IMR-90 (cell line): Measurements from ENCODE around the gene STOM. TPM values are rescaled to one million over a fixed set of nuclear protein-coding genes. Genes with fewer than 3 reads are reported as not detected.

Experiments used
- ATAC-seq: fragments of 200-7000 bp; cut with Tn5 transposase; 2 replicates; pipeline ENCODE4 v1.9.1; 2020; ENCODE audit warnings: low read depth, mild to moderate bottlenecking, moderate library complexity
- BruUV-seq: library from RNA; stranded (reverse); fragments of 400-500 nt; replicated peaks from 2 replicates; lab custom pipeline; 2021; lab: Mats Ljungman, UMichigan
- CTCF ChIA-PET: fragments of 300-600 bp; formaldehyde crosslinking; extraction: SDS; loops from one replicate; lab custom pipeline; 2021; ENCODE audit warnings: antibody characterized with exemption; lab: Yijun Ruan, JAX
- POLR2A ChIA-PET: fragments of 300-600 bp; sonication (Branson Sonifier 250); formaldehyde crosslinking; loops from one replicate; lab custom pipeline; 2022; ENCODE audit warnings: antibody characterized with exemption; ENCODE audit not compliant: unreplicated experiment; lab: Charles Lee
- DNase-seq: peaks from one replicate; pipeline ENCODE4 v3.0.0; 2013
- H2AFZ ChIP-seq: replicated peaks from 2 replicates; pipeline ENCODE3; 2013; ENCODE audit warnings: low read length, mild to moderate bottlenecking; ENCODE audit not compliant: poor library complexity
- H2AK5ac ChIP-seq: 2 replicates; pipeline ENCODE4 v1.6.1; 2013; ENCODE audit warnings: low read depth, low read length, inconsistent platforms
- H2AK9ac ChIP-seq: replicated peaks from 2 replicates; pipeline ENCODE3; 2013; ENCODE audit warnings: mild to moderate bottlenecking, low read depth, low read length, moderate library complexity; ENCODE audit not compliant: poor library complexity
- H2BK120ac ChIP-seq: 2 replicates; pipeline ENCODE4 v1.6.1; 2013; ENCODE audit warnings: low read depth, low read length, inconsistent platforms
- H2BK15ac ChIP-seq: 3 replicates; pipeline ENCODE4 v1.6.1; 2013; ENCODE audit warnings: low read depth, low read length, inconsistent platforms
- H2BK20ac ChIP-seq: 2 replicates; pipeline ENCODE4 v1.6.1; 2013; ENCODE audit warnings: low read depth, mild to moderate bottlenecking, inconsistent platforms, low read length, moderate library complexity
- H2BK5ac ChIP-seq: 2 replicates; pipeline ENCODE4 v1.6.1; 2013; ENCODE audit warnings: mild to moderate bottlenecking, low read depth, low read length, inconsistent platforms; ENCODE audit not compliant: poor library complexity, severe bottlenecking
- H3K14ac ChIP-seq: replicated peaks from 2 replicates; pipeline ENCODE4 v1.6.1; 2013; ENCODE audit warnings: low read depth, low read length, inconsistent platforms
- H3K18ac ChIP-seq: 2 replicates; pipeline ENCODE4 v1.6.1; 2013; ENCODE audit warnings: low read depth, low read length, control low read depth
- H3K23ac ChIP-seq: 2 replicates; pipeline ENCODE4 v1.6.1; 2013; ENCODE audit warnings: low read depth, low read length, inconsistent platforms
- H3K27ac ChIP-seq: 2 replicates; pipeline ENCODE4 v1.5.1; 2013; ENCODE audit warnings: mild to moderate bottlenecking, control low read depth, low read length; ENCODE audit not compliant: insufficient read depth
- H3K27me3 ChIP-seq: 2 replicates; pipeline ENCODE4 v1.6.1; 2013; ENCODE audit warnings: low read length; ENCODE audit not compliant: control insufficient read depth, insufficient read depth
- H3K36me3 ChIP-seq: 2 replicates; pipeline ENCODE4 v1.6.1; 2013; ENCODE audit warnings: low read length, mixed read lengths; ENCODE audit not compliant: control insufficient read depth, insufficient read depth
- H3K4ac ChIP-seq: 2 replicates; pipeline ENCODE4 v1.6.1; 2013; ENCODE audit warnings: low read depth, low read length, inconsistent platforms
- H3K4me1 ChIP-seq: 2 replicates; pipeline ENCODE4 v1.6.1; 2013; ENCODE audit warnings: low read length, mixed read lengths; ENCODE audit not compliant: control insufficient read depth, insufficient read depth
- H3K4me2 ChIP-seq: 2 replicates; pipeline ENCODE4 v1.6.1; 2013; ENCODE audit warnings: low read depth, mild to moderate bottlenecking, control low read depth, low read length, moderate library complexity
- H3K4me3 ChIP-seq: 2 replicates; pipeline ENCODE4 v1.5.1; 2013; ENCODE audit warnings: low read depth, mild to moderate bottlenecking, control low read depth, low read length, moderate library complexity; ENCODE audit not compliant: insufficient read depth
- H3K56ac ChIP-seq: 2 replicates; pipeline ENCODE4 v1.6.1; 2013; ENCODE audit warnings: low read length, inconsistent platforms; ENCODE audit not compliant: insufficient read depth; ENCODE audit errors: extremely low read depth
- H3K79me1 ChIP-seq, 2 experiments: 2 replicates each; pipeline ENCODE4 v1.6.1; 2013; ENCODE audit warnings: low read length in 2 of 2, inconsistent platforms in 1 of 2, low read depth in 1 of 2
- H3K9ac ChIP-seq: 2 replicates; pipeline ENCODE4 v1.6.1; 2013; ENCODE audit warnings: low read depth, low read length, control low read depth
- H3K9me1 ChIP-seq: 2 replicates; pipeline ENCODE4 v1.6.1; 2013; ENCODE audit warnings: low read length, inconsistent platforms; ENCODE audit not compliant: insufficient read depth
- H3K9me3 ChIP-seq: 2 replicates; pipeline ENCODE4 v1.6.1; 2013; ENCODE audit warnings: low read length; ENCODE audit not compliant: control insufficient read depth, insufficient read depth
- H4K20me1 ChIP-seq: 2 replicates; pipeline ENCODE4 v1.6.1; 2013; ENCODE audit warnings: low read length, inconsistent platforms; ENCODE audit not compliant: insufficient read depth
- H4K5ac ChIP-seq: 2 replicates; pipeline ENCODE4 v1.6.1; 2013; ENCODE audit warnings: mild to moderate bottlenecking, low read depth, low read length, control low read depth
- H4K8ac ChIP-seq, 2 experiments: 2 replicates each; pipeline ENCODE4 v1.6.1; 2013; ENCODE audit warnings: low read depth in 2 of 2, low read length in 2 of 2, control low read depth in 1 of 2, inconsistent platforms in 1 of 2
- H4K91ac ChIP-seq: 2 replicates; pipeline ENCODE4 v1.6.1; 2013; ENCODE audit warnings: low read depth, low read length, inconsistent platforms; ENCODE audit not compliant: insufficient read depth
- CTCF ChIP-seq: conservative IDR thresholded peaks from 2 replicates; pipeline ENCODE4 v1.5.1; 2012; ENCODE audit warnings: mild to moderate bottlenecking, low read depth, low read length, improper control_type of control experiment
- SMC3 ChIP-seq: fragments of 150-350 bp; IDR thresholded peaks from 2 replicates; pipeline ENCODE4 v1.6.1; 2016; ENCODE audit warnings: low read depth, mild to moderate bottlenecking, antibody characterized with exemption, low read length, moderate library complexity
- WGBS, 2 experiments: methylation state at CpG; one replicate each; pipeline versions ENCODE4 v1.1.5 to v1.1.7; 2013; ENCODE audit warnings: missing lambda C conversion rate in 2 of 2; ENCODE audit not compliant: insufficient read length in 1 of 2; ENCODE audit errors: extremely low coverage in 2 of 2; 5-methylcytosine and 5-hydroxymethylcytosine counted together
- dilution Hi-C: fragments of 300-500 bp; cut with HindIII; formaldehyde crosslinking; loops from one replicate; pipeline ENCODE4 v1.14.3; 2018; ENCODE audit warnings: low sequenced_read_pairs; ENCODE audit not compliant: unreplicated experiment
- in situ Hi-C: fragments of 300-500 bp; cut with MboI; formaldehyde crosslinking; loops from 3 replicates; pipeline ENCODE4 v1.14.3; 2019; ENCODE audit warnings: low sequenced_read_pairs, inconsistent platforms, mixed read lengths
- intact Hi-C: fragments of 100-400 bp; cut with micrococcal nuclease; formaldehyde crosslinking; loops from 2 replicates; pipeline ENCODE4 v1.10.0; 2022
- polyA plus RNA-seq, 3 experiments: library from polyadenylated mRNA; depleted of rRNA; stranded (reverse); fragments of >200 nt; gene quantifications; 2 replicates each; pipeline ENCODE4 v1.2.3, GENCODE V29; 2012; ENCODE audit warnings: low replicate concordance in 1 of 3
- total RNA-seq: library from RNA; depleted of rRNA; stranded (reverse); fragments of >200 nt; gene quantifications from 2 replicates; pipeline ENCODE4 v1.2.3, GENCODE V29; 2012

The STOM gene
- total and polyA plus RNA-seq, 2 of the 4 experiments (the other 2 are of a cell fraction): 78.4 to 84.8 TPM

GRCh38 chr9:121310571-121310970 lies 59.5 kb downstream of the STOM start:
- Histone ChIP-seq H2AK9ac (peak overlapping the region; percentile 50), H4K91ac (no peak overlapping the region), H2BK15ac (no peak overlapping the region), H3K56ac (no peak overlapping the region), H3K9me3 (no peaks in the 10 kb centered on the region), H2AK5ac (no peak overlapping the region), H3K23ac (no peak overlapping the region), H4K8ac (no peak overlapping the region), H2AFZ (no peak overlapping the region), H2BK5ac (no peak overlapping the region), H2BK20ac (no peak overlapping the region), H3K79me1 (peaks cover 0 to 4% of the 10 kb centered on the region in 2 experiments; a peak in 1 of 4 replicates), H3K36me3 (peaks cover 65% of the 10 kb centered on the region), H3K18ac (no peak overlapping the region), H3K14ac (no peak overlapping the region), H2BK120ac (no peak overlapping the region), H3K27ac (no peak overlapping the region), H3K4me2 (no peak overlapping the region), H4K20me1 (no peaks in the 10 kb centered on the region; the same call in 1 of the 2 replicates), H3K27me3 (no peaks in the 10 kb centered on the region), H3K4me1 (no peaks in the 10 kb centered on the region), H3K9ac (no peak overlapping the region), H3K4ac (no peak overlapping the region), H3K9me1 (no peaks in the 10 kb centered on the region; the same call in 1 of the 2 replicates), H4K5ac (no peak overlapping the region), H3K4me3 (no peak overlapping the region)
- ChIA-PET POLR2A (no interaction called here), CTCF (no interaction called here)
- no peak for ATAC-seq
- WGBS, 2 experiments: 98% methylated on average over 7 of the region's 9 CpGs; no CpG with 5 or more reads in 1 of the 2 experiments
- in situ Hi-C loops (no loop called here), dilution Hi-C loops (no loop called here), intact Hi-C loops (no loop called here)
- no peak for TF ChIP-seq CTCF
- no peak for TF ChIP-seq SMC3
- DNase-seq: no peak
- BruUV-seq: no TSS peak
